Measurements from ENCODE around the gene PTGIS. TPM values are rescaled to one million over a fixed set of nuclear protein-coding genes. Genes with fewer than 3 reads are reported as not detected.

Gene PTGIS
- total RNA-seq, 1 experiment from 2014 or later, result 15.3 TPM

GRCh38 chr20:49541733-49542513, 26.0 kb downstream of the PTGIS start:
- in situ Hi-C loops (cut with HindIII; ENCODE audit: low sequenced_read_pairs), result no loop called here
- DNase-seq (ENCODE audit: low spot score), result peak; percentile 73

- in situ Hi-C loops (cut with HindIII; ENCODE audit: low sequenced_read_pairs), result no loop called here
- no peak for DNase-seq (ENCODE audit: low spot score)
Measured at GRCh38 chr20:49540687-49541435, 27.1 kb downstream of the PTGIS start.

- in situ Hi-C loops (cut with HindIII; ENCODE audit: low sequenced_read_pairs), result no loop called here
- DNase-seq (ENCODE audit: low spot score), result no peak
Measured at GRCh38 chr20:49540232-49540620, 27.7 kb downstream of the PTGIS start.

- DNase-seq (ENCODE audit: low spot score), result no peak
- in situ Hi-C loops (cut with HindIII; ENCODE audit: low sequenced_read_pairs), result no loop called here
Measured at GRCh38 chr20:49539481-49540231, 28.3 kb downstream of the PTGIS start.

GRCh38 chr20:49538950-49539349, 29.0 kb downstream of the PTGIS start:
- in situ Hi-C loops (cut with HindIII; ENCODE audit: low sequenced_read_pairs), result no loop called here
- DNase-seq (ENCODE audit: low spot score), result no peak

GRCh38 chr20:49534255-49534712, 33.7 kb downstream of the PTGIS start:
- in situ Hi-C loops (cut with HindIII; ENCODE audit: low sequenced_read_pairs), result no loop called here

GRCh38 chr20:49532285-49532946, 35.5 kb downstream of the PTGIS start:
- DNase-seq (ENCODE audit: low spot score), result no peak
- in situ Hi-C loops (cut with HindIII; ENCODE audit: low sequenced_read_pairs), result no loop called here

More at GRCh38 chr20:49534255-49534712, 33.7 kb downstream of the PTGIS start:
- DNase-seq (ENCODE audit: low spot score), result peak; percentile 72

- in situ Hi-C loops (cut with HindIII; ENCODE audit: low sequenced_read_pairs), result no loop called here
- no peak for DNase-seq (ENCODE audit: low spot score)
Measured at GRCh38 chr20:49529470-49529869, 38.5 kb downstream of the PTGIS start.

- no peak for DNase-seq (ENCODE audit: low spot score)
- in situ Hi-C loops (cut with HindIII; ENCODE audit: low sequenced_read_pairs), result no loop called here
Measured at GRCh38 chr20:49526568-49526967, 41.4 kb downstream of the PTGIS start.

- in situ Hi-C loops (cut with HindIII; ENCODE audit: low sequenced_read_pairs), result no loop called here
- DNase-seq (ENCODE audit: low spot score), result no peak
Measured at GRCh38 chr20:49526056-49526455, 41.9 kb downstream of the PTGIS start.

GRCh38 chr20:49523767-49524360, 44.1 kb downstream of the PTGIS start:
- in situ Hi-C loops (cut with HindIII; ENCODE audit: low sequenced_read_pairs), result no loop called here
- no peak for DNase-seq (ENCODE audit: low spot score)

GRCh38 chr20:49521356-49521755, 46.6 kb downstream of the PTGIS start:
- DNase-seq (ENCODE audit: low spot score), result no peak
- in situ Hi-C loops (cut with HindIII; ENCODE audit: low sequenced_read_pairs), result no loop called here

GRCh38 chr20:49519777-49520359, 48.1 kb downstream of the PTGIS start:
- no peak for DNase-seq (ENCODE audit: low spot score)
- in situ Hi-C loops (cut with HindIII; ENCODE audit: low sequenced_read_pairs), result no loop called here

GRCh38 chr20:49519212-49519712, 48.7 kb downstream of the PTGIS start:
- in situ Hi-C loops (cut with HindIII; ENCODE audit: low sequenced_read_pairs), result no loop called here
- no peak for DNase-seq (ENCODE audit: low spot score)

GRCh38 chr20:49518576-49518975, 49.4 kb downstream of the PTGIS start:
- in situ Hi-C loops (cut with HindIII; ENCODE audit: low sequenced_read_pairs), result no loop called here
- no peak for DNase-seq (ENCODE audit: low spot score)

- in situ Hi-C loops (cut with HindIII; ENCODE audit: low sequenced_read_pairs), result no loop called here
- no peak for DNase-seq (ENCODE audit: low spot score)
Measured at GRCh38 chr20:49517805-49518100, 50.2 kb downstream of the PTGIS start.

GRCh38 chr20:49516916-49517804, 50.8 kb downstream of the PTGIS start:
- in situ Hi-C loops (cut with HindIII; ENCODE audit: low sequenced_read_pairs), result no loop called here
- DNase-seq (ENCODE audit: low spot score), result no peak

- DNase-seq (ENCODE audit: low spot score), result no peak
- in situ Hi-C loops (cut with HindIII; ENCODE audit: low sequenced_read_pairs), result no loop called here
Measured at GRCh38 chr20:49515586-49515985, 52.4 kb downstream of the PTGIS start.
